WTC11 (cell line): ENCODE data around the gene TMEM235. TPM values are rescaled to one million over a fixed set of nuclear protein-coding genes. Genes with fewer than 3 reads are reported as not detected.

Experiments used
- ARID4B ChIP-seq: sonication (generic); formaldehyde crosslinking; IDR thresholded peaks from 2 replicates; pipeline ENCODE4 v1.8.0; 2023; ENCODE audit warnings: missing genetic modification reagents, mild to moderate bottlenecking, borderline replicate concordance
- CREM ChIP-seq: sonication (generic); formaldehyde crosslinking; IDR thresholded peaks from 2 replicates; pipeline ENCODE4 v1.8.1; 2022; ENCODE audit warnings: mild to moderate bottlenecking, missing genetic modification reagents, moderate library complexity
- CTCF ChIP-seq: fragments of 200-600 bp; IDR thresholded peaks from 2 replicates; pipeline ENCODE4 v1.8.0; 2022; ENCODE audit warnings: antibody characterized with exemption
- E2F5 ChIP-seq: sonication (generic); formaldehyde crosslinking; IDR thresholded peaks from 2 replicates; pipeline ENCODE4 v1.8.1; 2022; ENCODE audit warnings: mild to moderate bottlenecking, moderate library complexity, missing genetic modification reagents
- FOXK1 ChIP-seq: sonication (generic); formaldehyde crosslinking; IDR thresholded peaks from 2 replicates; pipeline ENCODE4 v1.8.0; 2022; ENCODE audit warnings: mild to moderate bottlenecking, moderate library complexity, missing genetic modification reagents
- FOXP4 ChIP-seq: sonication (generic); formaldehyde crosslinking; IDR thresholded peaks from 2 replicates; pipeline ENCODE4 v1.8.0; 2022; ENCODE audit warnings: mild to moderate bottlenecking, missing genetic modification reagents
- GTF2I ChIP-seq: fragments of 250-450 bp; sonication (Bioruptor Pico); conservative IDR thresholded peaks from 2 replicates; pipeline ENCODE4 v1.4.0; 2021; ENCODE audit warnings: mild to moderate bottlenecking
- IRF2 ChIP-seq: sonication (generic); formaldehyde crosslinking; IDR thresholded peaks from 2 replicates; pipeline ENCODE4 v1.8.0; 2022; ENCODE audit warnings: low read depth, missing genetic modification reagents, borderline replicate concordance
- MYBL2 ChIP-seq: sonication (generic); formaldehyde crosslinking; IDR thresholded peaks from 2 replicates; pipeline ENCODE4 v1.8.1; 2023; ENCODE audit warnings: mild to moderate bottlenecking, moderate library complexity, missing genetic modification reagents
- NFATC4 ChIP-seq: fragments of 250-450 bp; sonication (Bioruptor Pico); IDR thresholded peaks from 2 replicates; pipeline ENCODE4 v1.9.0; 2021; ENCODE audit warnings: mild to moderate bottlenecking
- OVOL2 ChIP-seq: fragments of 250-450 bp; sonication (Bioruptor Pico); IDR thresholded peaks from 2 replicates; pipeline ENCODE4 v1.9.0; 2021; ENCODE audit warnings: mild to moderate bottlenecking, borderline replicate concordance
- PRDM15 ChIP-seq: sonication (generic); formaldehyde crosslinking; IDR thresholded peaks from 2 replicates; pipeline ENCODE4 v1.8.0; 2022; ENCODE audit warnings: missing genetic modification reagents
- RELA ChIP-seq: sonication (generic); formaldehyde crosslinking; IDR thresholded peaks from 2 replicates; pipeline ENCODE4 v1.8.1; 2022; ENCODE audit warnings: missing genetic modification reagents, mild to moderate bottlenecking, borderline replicate concordance
- RORB ChIP-seq: fragments of 250-450 bp; sonication (Bioruptor Pico); IDR thresholded peaks from 2 replicates; pipeline ENCODE4 v1.9.0; 2021; ENCODE audit warnings: mild to moderate bottlenecking
- SMAD3 ChIP-seq: sonication (generic); formaldehyde crosslinking; IDR thresholded peaks from 2 replicates; pipeline ENCODE4 v1.8.0; 2022; ENCODE audit warnings: missing genetic modification reagents, mild to moderate bottlenecking, borderline replicate concordance
- SOX15 ChIP-seq: fragments of 250-450 bp; sonication (Bioruptor Pico); IDR thresholded peaks from 2 replicates; pipeline ENCODE4 v1.9.0; 2021; ENCODE audit warnings: mild to moderate bottlenecking
- USF2 ChIP-seq: sonication (generic); formaldehyde crosslinking; IDR thresholded peaks from 2 replicates; pipeline ENCODE4 v1.8.1; 2023; ENCODE audit warnings: mild to moderate bottlenecking, missing genetic modification reagents, moderate library complexity
- ZBTB21 ChIP-seq: sonication (generic); formaldehyde crosslinking; IDR thresholded peaks from 2 replicates; pipeline ENCODE4 v1.8.1; 2023; ENCODE audit warnings: mild to moderate bottlenecking, missing genetic modification reagents, borderline replicate concordance
- ZNF423 ChIP-seq: fragments of 250-450 bp; sonication (Bioruptor Pico); IDR thresholded peaks from 2 replicates; pipeline ENCODE4 v2.1.2; 2022; ENCODE audit warnings: mild to moderate bottlenecking, moderate library complexity
- total RNA-seq: library from RNA; stranded (reverse); gene quantifications from 3 replicates; pipeline ENCODE4 v1.2.3, GENCODE V29; 2021
- TF ChIP-seq, protein P1 (sequence below): fragments of 250-450 bp; sonication (Bioruptor Pico); IDR thresholded peaks from 2 replicates; pipeline ENCODE4 v1.9.0; 2021; ENCODE audit warnings: moderate library complexity, mild to moderate bottlenecking, inconsistent platforms, borderline replicate concordance
- TF ChIP-seq, protein P2 (sequence below): sonication (generic); formaldehyde crosslinking; IDR thresholded peaks from 2 replicates; pipeline ENCODE4 v1.8.1; 2023; ENCODE audit warnings: mild to moderate bottlenecking, missing genetic modification reagents

TMEM235 gene
- total RNA-seq, 1 experiment from 2014 or later: 0.24 TPM

- TF ChIP-seq, protein P1, sequence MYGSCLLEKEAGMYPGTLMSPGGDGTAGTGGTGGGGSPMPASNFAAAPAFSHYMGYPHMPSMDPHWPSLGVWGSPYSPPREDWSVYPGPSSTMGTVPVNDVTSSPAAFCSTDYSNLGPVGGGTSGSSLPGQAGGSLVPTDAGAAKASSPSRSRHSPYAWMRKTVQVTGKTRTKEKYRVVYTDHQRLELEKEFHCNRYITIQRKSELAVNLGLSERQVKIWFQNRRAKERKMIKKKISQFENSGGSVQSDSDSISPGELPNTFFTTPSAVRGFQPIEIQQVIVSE: no peak
- TF ChIP-seq RELA (CRISPR knock-in tag) (peak; percentile 92; the same call in 1 of the 2 replicates), CTCF (no peak), E2F5 (peak; percentile 67), IRF2 (CRISPR knock-in tag) (0 out of 2 replicates have a peak, but pooled peaks have one; percentile 62), SMAD3 (peak; percentile 87; the same call in 1 of the 2 replicates), OVOL2 (no peak), SOX15 (no peak), ARID4B (CRISPR knock-in tag) (peak; percentile 94), ZBTB21 (CRISPR knock-in tag) (no peak), GTF2I (CRISPR knock-in tag) (no peak), RORB (CRISPR knock-in tag) (no peak), NFATC4 (CRISPR knock-in tag) (no peak), CREM (CRISPR knock-in tag) (no peak), USF2 (CRISPR knock-in tag) (no peak), FOXK1 (CRISPR knock-in tag) (no peak), ZNF423 (CRISPR knock-in tag) (no peak), PRDM15 (CRISPR knock-in tag) (peak; percentile 21; the same call in 1 of the 2 replicates), MYBL2 (CRISPR knock-in tag) (0 out of 2 replicates have a peak, but pooled peaks have one; percentile 44), FOXP4 (CRISPR knock-in tag) (peak; percentile 68)
- TF ChIP-seq, protein P2, sequence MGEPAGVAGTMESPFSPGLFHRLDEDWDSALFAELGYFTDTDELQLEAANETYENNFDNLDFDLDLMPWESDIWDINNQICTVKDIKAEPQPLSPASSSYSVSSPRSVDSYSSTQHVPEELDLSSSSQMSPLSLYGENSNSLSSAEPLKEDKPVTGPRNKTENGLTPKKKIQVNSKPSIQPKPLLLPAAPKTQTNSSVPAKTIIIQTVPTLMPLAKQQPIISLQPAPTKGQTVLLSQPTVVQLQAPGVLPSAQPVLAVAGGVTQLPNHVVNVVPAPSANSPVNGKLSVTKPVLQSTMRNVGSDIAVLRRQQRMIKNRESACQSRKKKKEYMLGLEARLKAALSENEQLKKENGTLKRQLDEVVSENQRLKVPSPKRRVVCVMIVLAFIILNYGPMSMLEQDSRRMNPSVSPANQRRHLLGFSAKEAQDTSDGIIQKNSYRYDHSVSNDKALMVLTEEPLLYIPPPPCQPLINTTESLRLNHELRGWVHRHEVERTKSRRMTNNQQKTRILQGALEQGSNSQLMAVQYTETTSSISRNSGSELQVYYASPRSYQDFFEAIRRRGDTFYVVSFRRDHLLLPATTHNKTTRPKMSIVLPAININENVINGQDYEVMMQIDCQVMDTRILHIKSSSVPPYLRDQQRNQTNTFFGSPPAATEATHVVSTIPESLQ (CRISPR knock-in tag): 0 out of 2 replicates have a peak, but pooled peaks have one; percentile 52
These were observed 22.7 kb downstream of the TMEM235 start (continued) for GRCh38 chr17:78253946-78254672.
